Hepatocyte (in vitro differentiated cells): ENCODE data around the gene SETBP1. TPM values are rescaled to one million over a fixed set of nuclear protein-coding genes. Genes with fewer than 3 reads are reported as not detected.

Source experiments
- DNase-seq: peaks from one replicate; pipeline ENCODE4 v3.0.0-alpha.2; 2016; ENCODE audit warnings: low spot score
- H2AFZ ChIP-seq: fragments of 200-600 bp; sonication (generic); 2 replicates; pipeline ENCODE4 v1.6.0; 2016; ENCODE audit warnings: antibody characterized with exemption, mild to moderate bottlenecking
- H3K27ac ChIP-seq: fragments of 200-600 bp; sonication (generic); 2 replicates; pipeline ENCODE4 v1.5.1; 2016; ENCODE audit warnings: mild to moderate bottlenecking
- H3K27me3 ChIP-seq: fragments of 200-600 bp; sonication (generic); 2 replicates; pipeline ENCODE4 v1.6.1; 2016
- H3K36me3 ChIP-seq: fragments of 200-600 bp; sonication (generic); replicated peaks from 2 replicates; pipeline ENCODE4 v1.5.1; 2016; ENCODE audit warnings: low read depth; ENCODE audit not compliant: insufficient read depth
- H3K4me1 ChIP-seq: fragments of 200-600 bp; sonication (generic); 2 replicates; pipeline ENCODE4 v1.5.1; 2016; ENCODE audit warnings: mild to moderate bottlenecking, moderate library complexity; ENCODE audit not compliant: insufficient read depth
- H3K4me2 ChIP-seq: fragments of 200-600 bp; sonication (generic); 2 replicates; pipeline ENCODE4 v1.6.0; 2016
- H3K4me3 ChIP-seq: fragments of 200-600 bp; sonication (generic); 2 replicates; pipeline ENCODE4 v1.5.1; 2016; ENCODE audit warnings: mild to moderate bottlenecking
- H3K79me2 ChIP-seq: fragments of 200-600 bp; sonication (generic); 2 replicates; pipeline ENCODE4 v1.6.0; 2017; ENCODE audit warnings: mild to moderate bottlenecking
- H3K9me2 ChIP-seq: fragments of 200-600 bp; sonication (generic); replicated peaks from 2 replicates; pipeline ENCODE4 v1.6.0; 2017; ENCODE audit warnings: mild to moderate bottlenecking; ENCODE audit not compliant: insufficient read depth
- H3K9me3 ChIP-seq: fragments of 200-600 bp; sonication (generic); 2 replicates; pipeline ENCODE4 v1.5.1; 2016; ENCODE audit warnings: low read depth, mild to moderate bottlenecking
- H4K20me1 ChIP-seq: fragments of 200-600 bp; sonication (generic); 2 replicates; pipeline ENCODE4 v1.6.0; 2016; ENCODE audit warnings: mild to moderate bottlenecking; ENCODE audit not compliant: insufficient read depth, poor library complexity, severe bottlenecking
- CTCF ChIP-seq: fragments of 200-600 bp; sonication (generic); IDR thresholded peaks from 2 replicates; pipeline ENCODE4 v1.5.1; 2016; ENCODE audit warnings: antibody characterized with exemption, mild to moderate bottlenecking; ENCODE audit not compliant: poor library complexity
- EZH2 ChIP-seq: fragments of 200-600 bp; sonication (generic); IDR thresholded peaks from 2 replicates; pipeline ENCODE4 v1.6.1; 2016; ENCODE audit warnings: antibody characterized with exemption, mild to moderate bottlenecking, borderline replicate concordance
- EZH2phosphoT487 ChIP-seq: fragments of 200-600 bp; sonication (generic); IDR thresholded peaks from one replicate; pipeline ENCODE4 v1.6.1; 2018; ENCODE audit warnings: antibody characterized with exemption, mild to moderate bottlenecking, low read depth, moderate library complexity; ENCODE audit not compliant: unreplicated experiment, severe bottlenecking
- WGBS: methylation state at CpG from one replicate; pipeline ENCODE4 v1.1.6; 2016; ENCODE audit warnings: low lambda C conversion rate; ENCODE audit errors: missing lambda C conversion rate; 5-methylcytosine and 5-hydroxymethylcytosine counted together
- polyA plus RNA-seq: library from polyadenylated mRNA; unstranded; fragments of >200 nt; fragmentation: Nextera tagmentation; extraction: Ambion mirVana; gene quantifications from 2 replicates; pipeline ENCODE4 v1.2.1, GENCODE V29; 2016
- total RNA-seq: library from RNA; depleted of rRNA; stranded (reverse); fragments of >200 nt; gene quantifications from 2 replicates; pipeline ENCODE4 v1.2.3, GENCODE V29; 2014

SETBP1 gene
- total and polyA plus RNA-seq, 2 experiments from 2014 or later: 10.3 to 21.1 TPM

- H3K9me3 ChIP-seq: no peaks in the 10 kb centered on the region
- no peaks in the 10 kb centered on the region for H4K20me1 ChIP-seq
- H3K27ac ChIP-seq: no peak overlapping the region
- H2AFZ ChIP-seq: no peak overlapping the region
- no peak overlapping the region for H3K4me3 ChIP-seq
- H3K9me2 ChIP-seq: no peaks in the 10 kb centered on the region
- TF ChIP-seq CTCF: no peak
- no peak for TF ChIP-seq EZH2phosphoT487
- TF ChIP-seq EZH2: no peak
- H3K27me3 ChIP-seq: no peaks in the 10 kb centered on the region
- DNase-seq: no peak
- H3K4me2 ChIP-seq: no peak overlapping the region
- H3K36me3 ChIP-seq: no peaks in the 10 kb centered on the region
- no peaks in the 10 kb centered on the region for H3K79me2 ChIP-seq
- 87% methylated on average over 6 of the region's 6 CpGs for WGBS
- H3K4me1 ChIP-seq: no peaks in the 10 kb centered on the region
Observed at GRCh38 chr18:45102863-45103262, 422.2 kb downstream of the SETBP1 start.

- Histone ChIP-seq H3K9me2 (no peaks in the 10 kb centered on the region), H3K4me2 (no peak overlapping the region), H3K9me3 (no peaks in the 10 kb centered on the region), H2AFZ (no peak overlapping the region), H3K79me2 (no peaks in the 10 kb centered on the region), H3K36me3 (no peaks in the 10 kb centered on the region), H3K4me3 (no peak overlapping the region), H3K27me3 (no peaks in the 10 kb centered on the region), H4K20me1 (no peaks in the 10 kb centered on the region), H3K27ac (no peak overlapping the region), H3K4me1 (no peaks in the 10 kb centered on the region)
- TF ChIP-seq CTCF (no peak), EZH2 (no peak), EZH2phosphoT487 (no peak)
- DNase-seq: no peak
- 82% methylated on average over 5 of the region's 5 CpGs for WGBS
Observed at GRCh38 chr18:45103319-45104048, 422.8 kb downstream of the SETBP1 start.

GRCh38 chr18:45104049-45104395 lies 423.3 kb downstream of the SETBP1 start:
- no peak overlapping the region for H3K4me2 ChIP-seq
- H3K36me3 ChIP-seq: no peaks in the 10 kb centered on the region
- TF ChIP-seq EZH2phosphoT487 (no peak), CTCF (no peak), EZH2 (no peak)
- H4K20me1 ChIP-seq: no peaks in the 10 kb centered on the region
- no peaks in the 10 kb centered on the region for H3K9me3 ChIP-seq
- H3K27ac ChIP-seq: no peak overlapping the region
- no peaks in the 10 kb centered on the region for H3K79me2 ChIP-seq
- H2AFZ ChIP-seq: no peak overlapping the region
- no peaks in the 10 kb centered on the region for H3K27me3 ChIP-seq
- H3K4me1 ChIP-seq: no peaks in the 10 kb centered on the region
- H3K9me2 ChIP-seq: no peaks in the 10 kb centered on the region
- 88% methylated on average over 1 of the region's 1 CpG for WGBS
- H3K4me3 ChIP-seq: no peak overlapping the region
- no peak for DNase-seq

- no peaks in the 10 kb centered on the region for H4K20me1 ChIP-seq
- no peaks in the 10 kb centered on the region for H3K27me3 ChIP-seq
- no peaks in the 10 kb centered on the region for H3K9me3 ChIP-seq
- no peak overlapping the region for H3K27ac ChIP-seq
- H3K36me3 ChIP-seq: no peaks in the 10 kb centered on the region
- no peaks in the 10 kb centered on the region for H3K4me1 ChIP-seq
- TF ChIP-seq EZH2phosphoT487 (no peak), CTCF (no peak), EZH2 (no peak)
- WGBS: 88% methylated on average over 2 of the region's 2 CpGs
- no peak overlapping the region for H2AFZ ChIP-seq
- no peak for DNase-seq
- H3K9me2 ChIP-seq: no peaks in the 10 kb centered on the region
- no peak overlapping the region for H3K4me3 ChIP-seq
- no peak overlapping the region for H3K4me2 ChIP-seq
- no peaks in the 10 kb centered on the region for H3K79me2 ChIP-seq
Observed at GRCh38 chr18:45106331-45106774, 425.7 kb downstream of the SETBP1 start.
